Measurements from ENCODE around the gene PCDH9.

The PCDH9 gene

DNA sequence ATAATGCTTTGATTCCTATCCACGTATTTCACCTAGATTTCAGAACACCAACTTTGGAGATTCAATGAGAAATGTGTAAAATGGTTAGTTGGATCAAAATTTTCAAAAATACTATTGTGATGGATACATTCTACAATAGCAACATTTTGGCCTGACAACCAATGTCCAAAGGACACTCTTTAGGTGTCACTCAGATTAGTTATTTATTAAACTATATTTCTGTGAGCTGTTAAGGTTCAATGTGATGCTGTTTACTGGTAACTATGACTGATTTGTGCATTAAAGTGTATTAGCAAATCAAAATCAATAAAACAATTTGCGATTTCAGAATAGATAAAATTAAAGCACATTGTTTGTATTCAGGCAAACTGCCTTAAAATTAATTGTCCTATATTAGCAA is 149.8 kb downstream of the PCDH9 start:
- no peak overlapping the region for H3K4me3 ChIP-seq (ENCODE audit: low read depth, low read length)
- TF ChIP-seq, protein P1, sequence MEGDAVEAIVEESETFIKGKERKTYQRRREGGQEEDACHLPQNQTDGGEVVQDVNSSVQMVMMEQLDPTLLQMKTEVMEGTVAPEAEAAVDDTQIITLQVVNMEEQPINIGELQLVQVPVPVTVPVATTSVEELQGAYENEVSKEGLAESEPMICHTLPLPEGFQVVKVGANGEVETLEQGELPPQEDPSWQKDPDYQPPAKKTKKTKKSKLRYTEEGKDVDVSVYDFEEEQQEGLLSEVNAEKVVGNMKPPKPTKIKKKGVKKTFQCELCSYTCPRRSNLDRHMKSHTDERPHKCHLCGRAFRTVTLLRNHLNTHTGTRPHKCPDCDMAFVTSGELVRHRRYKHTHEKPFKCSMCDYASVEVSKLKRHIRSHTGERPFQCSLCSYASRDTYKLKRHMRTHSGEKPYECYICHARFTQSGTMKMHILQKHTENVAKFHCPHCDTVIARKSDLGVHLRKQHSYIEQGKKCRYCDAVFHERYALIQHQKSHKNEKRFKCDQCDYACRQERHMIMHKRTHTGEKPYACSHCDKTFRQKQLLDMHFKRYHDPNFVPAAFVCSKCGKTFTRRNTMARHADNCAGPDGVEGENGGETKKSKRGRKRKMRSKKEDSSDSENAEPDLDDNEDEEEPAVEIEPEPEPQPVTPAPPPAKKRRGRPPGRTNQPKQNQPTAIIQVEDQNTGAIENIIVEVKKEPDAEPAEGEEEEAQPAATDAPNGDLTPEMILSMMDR (IDR thresholded peaks at IDR 0.05; ENCODE audit: low read depth, low read length): no peak
- in situ Hi-C loops (cut with HindIII; ENCODE audit: low sequenced_read_pairs): no loop called here
- DNase-seq (ENCODE audit: low read depth, low spot score): no peak

DNA sequence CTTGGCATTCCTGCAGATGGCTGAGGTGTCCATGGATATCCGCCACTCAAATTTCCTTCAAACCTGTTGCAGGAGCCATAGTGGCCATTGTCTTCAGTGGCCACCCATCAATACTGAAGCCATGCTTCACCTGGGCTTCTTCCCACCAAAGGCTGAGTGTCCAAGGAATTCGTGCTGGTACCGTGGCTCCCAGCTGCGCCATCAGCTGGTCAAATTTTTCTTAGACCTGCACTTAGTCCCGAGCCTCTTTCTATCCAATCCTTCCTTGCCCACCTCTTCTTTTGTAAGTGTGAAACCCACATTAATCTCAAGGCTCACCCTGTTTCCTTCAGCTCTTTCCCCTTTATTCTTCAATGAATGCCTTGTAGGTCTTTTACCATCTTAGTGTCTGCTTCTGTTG is 152.1 kb downstream of the PCDH9 start:
- H3K4me3 ChIP-seq (ENCODE audit: low read depth, low read length): no peak overlapping the region
- in situ Hi-C loops (cut with HindIII; ENCODE audit: low sequenced_read_pairs): no loop called here
- TF ChIP-seq, protein P1 (IDR thresholded peaks at IDR 0.05; ENCODE audit: low read depth, low read length): no peak
- DNase-seq (ENCODE audit: low read depth, low spot score): no peak

DNA sequence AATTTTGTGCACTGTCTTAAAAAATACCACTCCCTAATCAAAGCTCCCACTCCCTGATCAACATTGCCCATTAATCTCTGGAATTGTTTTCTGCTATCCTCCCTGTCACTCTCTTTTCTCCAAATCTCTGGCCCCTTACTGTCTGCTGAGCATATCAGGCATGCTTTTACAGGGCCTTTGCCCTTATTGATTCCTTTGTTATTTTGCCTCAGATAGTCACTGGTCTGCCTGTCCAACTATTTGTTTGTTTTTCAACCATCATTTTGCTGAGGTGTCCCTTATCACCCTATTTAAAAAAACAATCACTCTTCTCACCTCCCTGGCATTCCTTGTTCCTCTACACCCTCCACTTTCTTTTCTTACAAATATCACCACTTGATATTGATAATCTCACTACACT is 153.0 kb downstream of the PCDH9 start:
- DNase-seq (ENCODE audit: low read depth, low spot score): no peak
- in situ Hi-C loops (cut with HindIII; ENCODE audit: low sequenced_read_pairs): no loop called here
- TF ChIP-seq, protein P1 (IDR thresholded peaks at IDR 0.05; ENCODE audit: low read depth, low read length): no peak
- no peak overlapping the region for H3K4me3 ChIP-seq (ENCODE audit: low read depth, low read length)

DNA sequence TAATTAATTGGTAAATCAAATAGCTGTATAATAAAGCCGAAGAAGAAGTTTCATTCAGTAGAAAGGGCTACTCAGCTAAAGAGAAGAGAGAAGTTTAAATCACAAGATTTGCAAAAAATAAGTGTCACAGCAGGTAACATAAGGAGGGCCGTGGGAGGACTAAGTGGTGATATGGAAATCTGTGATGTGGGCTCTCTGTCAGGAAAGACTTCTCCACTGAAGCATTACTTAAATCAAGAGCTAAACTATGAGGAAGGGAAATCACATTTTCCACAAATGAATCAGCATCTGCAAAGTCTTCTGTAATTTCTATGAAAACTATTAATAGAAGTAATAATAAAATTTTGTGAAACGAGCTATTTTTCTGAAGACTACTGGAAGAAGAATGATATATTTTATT is 153.8 kb downstream of the PCDH9 start:
- TF ChIP-seq, protein P1 (IDR thresholded peaks at IDR 0.05; ENCODE audit: low read depth, low read length): no peak
- DNase-seq (ENCODE audit: low read depth, low spot score): no peak
- in situ Hi-C loops (cut with HindIII; ENCODE audit: low sequenced_read_pairs): no loop called here
- H3K4me3 ChIP-seq (ENCODE audit: low read depth, low read length): no peak overlapping the region

DNA sequence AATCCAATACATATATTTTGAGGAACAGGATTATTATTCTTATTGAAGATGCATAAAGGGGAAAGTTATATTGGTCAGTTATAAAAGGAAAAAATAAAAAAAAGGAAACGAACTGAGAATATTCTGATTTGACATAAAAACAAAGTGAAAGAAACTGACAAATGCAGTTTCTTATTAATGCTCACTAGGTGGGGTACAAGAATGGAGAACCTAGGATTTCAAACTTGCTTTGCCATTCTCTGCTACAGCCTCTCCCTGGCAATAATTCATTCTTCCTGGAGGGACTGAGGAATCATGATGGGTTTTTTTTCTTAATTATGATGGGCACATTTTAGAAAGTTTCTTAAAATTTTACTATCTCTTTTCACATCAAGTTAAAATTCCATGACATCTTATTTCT is 154.9 kb downstream of the PCDH9 start:
- TF ChIP-seq, protein P1 (IDR thresholded peaks at IDR 0.05; ENCODE audit: low read depth, low read length): peak; percentile 7
- in situ Hi-C loops (cut with HindIII; ENCODE audit: low sequenced_read_pairs): no loop called here
- H3K4me3 ChIP-seq (ENCODE audit: low read depth, low read length): no peak overlapping the region
- no peak for DNase-seq (ENCODE audit: low read depth, low spot score)

DNA sequence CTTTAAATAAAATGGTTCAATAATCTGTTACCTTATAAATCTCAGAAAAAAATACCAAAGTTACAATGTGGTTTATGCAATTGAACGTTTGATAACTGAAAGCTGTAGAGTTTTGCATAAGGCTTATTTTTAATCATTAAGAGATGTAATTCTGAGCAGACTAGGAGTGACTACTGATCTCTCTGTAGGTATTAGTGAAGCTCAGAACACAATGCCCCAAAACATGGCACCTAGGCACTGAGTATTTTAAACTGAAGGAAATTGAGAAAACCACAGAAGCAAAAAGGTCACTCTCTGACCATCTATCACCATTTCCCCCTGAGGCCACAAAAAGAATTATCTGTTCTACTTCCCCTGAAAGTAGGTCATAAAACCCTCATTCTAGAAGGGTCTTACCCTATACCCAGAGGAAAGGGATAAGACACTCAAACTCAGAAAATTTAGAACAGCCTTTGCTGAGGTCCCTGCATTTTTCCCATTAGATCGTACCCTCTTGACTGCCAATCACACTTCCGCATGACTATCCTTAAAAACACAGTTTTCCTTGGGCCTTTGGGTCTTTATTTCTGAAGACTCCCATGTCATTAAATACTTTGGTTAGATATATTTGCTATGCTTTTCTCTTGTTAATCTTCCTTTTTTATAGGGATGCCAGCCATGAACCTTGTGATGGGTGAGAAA is 158.1 kb downstream of the PCDH9 start:
- in situ Hi-C loops (cut with HindIII; ENCODE audit: low sequenced_read_pairs): no loop called here
- DNase-seq (ENCODE audit: low read depth, low spot score): no peak
- no peak overlapping the region for H3K4me3 ChIP-seq (ENCODE audit: low read depth, low read length)
- TF ChIP-seq, protein P1 (IDR thresholded peaks at IDR 0.05; ENCODE audit: low read depth, low read length): no peak

Data from astrocyte of the spinal cord (primary cell).